BLaER1 (cell line): Measurements from ENCODE around the gene BIRC6.
"Not testable (repeated sequence)": the region's sequence is repeated elsewhere in the genome, so short reads cannot be mapped to it uniquely, and the experiment has no call there.

ENCODE experiments used
- H3K27ac ChIP-seq: shearing (Covaris generic); formaldehyde crosslinking; 2 replicates; pipeline ENCODE4 v1.8.1; 2022
- H3K27me3 ChIP-seq: shearing (Covaris generic); formaldehyde crosslinking; 2 replicates; pipeline ENCODE4 v1.8.1; 2022
- H3K36me3 ChIP-seq: shearing (Covaris generic); formaldehyde crosslinking; 2 replicates; pipeline ENCODE4 v1.8.1; 2022
- H3K4me1 ChIP-seq: shearing (Covaris generic); formaldehyde crosslinking; 2 replicates; pipeline ENCODE4 v1.8.1; 2022
- H3K4me2 ChIP-seq: shearing (Covaris generic); formaldehyde crosslinking; 2 replicates; pipeline ENCODE4 v1.8.1; 2022
- H3K4me3 ChIP-seq: shearing (Covaris generic); formaldehyde crosslinking; 2 replicates; pipeline ENCODE4 v1.8.1; 2022
- H3K9ac ChIP-seq: shearing (Covaris generic); formaldehyde crosslinking; 2 replicates; pipeline ENCODE4 v1.8.1; 2022
- H3K9me3 ChIP-seq: shearing (Covaris generic); formaldehyde crosslinking; 2 replicates; pipeline ENCODE4 v1.8.1; 2022
- H4K20me1 ChIP-seq: shearing (Covaris generic); formaldehyde crosslinking; 2 replicates; pipeline ENCODE4 v1.8.1; 2022
- Cebpa-rat ChIP-seq: shearing (Covaris generic); IDR thresholded peaks from 2 replicates; pipeline ENCODE4 v1.8.1; 2022

Gene BIRC6

GRCh38 chr2:32430804-32431203 is 74.0 kb downstream of the BIRC6 start:
- Histone ChIP-seq H3K9me3 (no peaks in the 10 kb centered on the region), H3K36me3 (peaks cover 53% of the 10 kb centered on the region), H3K4me1 (peaks cover 6% of the 10 kb centered on the region), H3K4me3 (no peak overlapping the region), H4K20me1 (peaks cover 78% of the 10 kb centered on the region), H3K4me2 (no peak overlapping the region), H3K27me3 (no peaks in the 10 kb centered on the region), H3K9ac (no peak overlapping the region), H3K27ac (no peak overlapping the region)
- no peak for TF ChIP-seq Cebpa-rat

- TF ChIP-seq Cebpa-rat, result no peak
- H3K4me2 ChIP-seq, result no peak overlapping the region
- H3K36me3 ChIP-seq, result peaks cover 93% of the 10 kb centered on the region
- no peak overlapping the region for H3K27ac ChIP-seq
- H3K4me1 ChIP-seq, result no peaks in the 10 kb centered on the region
- no peak overlapping the region for H3K9ac ChIP-seq
- H3K9me3 ChIP-seq, result no peaks in the 10 kb centered on the region
- H4K20me1 ChIP-seq, result peaks cover 39% of the 10 kb centered on the region
- no peak overlapping the region for H3K4me3 ChIP-seq
- no peaks in the 10 kb centered on the region for H3K27me3 ChIP-seq
These were observed 79.3 kb downstream of the BIRC6 start for GRCh38 chr2:32436150-32436549.

DNA sequence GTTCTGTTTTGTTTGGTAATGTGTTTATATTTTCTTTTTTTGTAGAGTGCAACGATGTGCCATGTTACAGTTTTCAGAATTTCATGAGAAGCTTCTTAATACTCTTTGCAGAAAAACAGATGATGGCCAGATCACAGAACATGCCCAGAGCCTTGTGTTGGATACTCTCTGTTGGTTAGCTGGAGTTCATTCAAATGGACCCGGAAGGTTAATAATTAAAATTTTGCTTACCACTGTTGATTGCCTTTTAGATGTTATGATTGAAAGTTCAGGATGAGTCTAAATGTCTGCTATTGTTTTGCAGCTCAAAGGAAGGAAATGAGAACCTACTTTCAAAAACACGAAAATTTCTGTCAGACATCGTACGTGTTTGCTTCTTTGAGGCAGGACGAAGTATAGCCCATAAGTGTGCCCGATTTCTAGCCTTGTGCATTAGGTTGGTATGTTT is 85.2 kb downstream of the BIRC6 start:
- Histone ChIP-seq H3K36me3 (peaks cover 96% of the 10 kb centered on the region), H4K20me1 (no peaks in the 10 kb centered on the region), H3K9me3 (no peaks in the 10 kb centered on the region), H3K4me3 (no peak overlapping the region), H3K4me1 (no peaks in the 10 kb centered on the region), H3K27ac (no peak overlapping the region), H3K27me3 (no peaks in the 10 kb centered on the region), H3K9ac (no peak overlapping the region), H3K4me2 (no peak overlapping the region)
- no peak for TF ChIP-seq Cebpa-rat

DNA sequence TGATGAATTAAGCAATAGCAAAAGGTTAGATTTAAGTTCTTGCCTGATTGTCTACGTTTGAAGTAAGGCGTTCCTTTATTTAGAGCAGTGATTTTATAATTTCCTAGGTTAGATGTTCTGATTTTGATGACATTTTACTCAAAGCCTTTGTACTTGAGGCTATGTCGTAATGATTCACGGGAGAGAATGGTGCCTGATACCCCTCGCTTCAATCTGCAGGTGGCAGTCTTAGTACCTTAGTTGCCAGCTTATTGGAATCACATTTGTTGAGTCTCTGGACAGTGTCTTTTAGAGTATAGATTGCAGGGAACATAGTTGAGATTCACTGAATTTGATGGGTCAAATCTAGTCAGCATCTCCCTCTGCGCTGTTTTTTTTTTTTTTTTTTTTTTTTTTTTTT is 89.5 kb downstream of the BIRC6 start:
- Histone ChIP-seq H3K9me3 (no peaks in the 10 kb centered on the region), H3K4me2 (no peak overlapping the region), H3K4me1 (no peaks in the 10 kb centered on the region), H3K27ac (no peak overlapping the region), H3K36me3 (peaks cover 70% of the 10 kb centered on the region), H3K27me3 (no peaks in the 10 kb centered on the region), H4K20me1 (no peaks in the 10 kb centered on the region), H3K9ac (no peak overlapping the region), H3K4me3 (no peak overlapping the region)
- no peak for TF ChIP-seq Cebpa-rat

GRCh38 chr2:32450851-32451250 is 94.0 kb downstream of the BIRC6 start:
- Histone ChIP-seq H3K27ac (no peak overlapping the region), H3K27me3 (no peaks in the 10 kb centered on the region), H3K9ac (no peak overlapping the region), H4K20me1 (peaks cover 7% of the 10 kb centered on the region; the same call in 1 of the 2 replicates), H3K9me3 (no peaks in the 10 kb centered on the region), H3K4me2 (no peak overlapping the region), H3K36me3 (peaks cover 53% of the 10 kb centered on the region), H3K4me1 (no peaks in the 10 kb centered on the region), H3K4me3 (no peak overlapping the region)
- TF ChIP-seq Cebpa-rat, result no peak

DNA sequence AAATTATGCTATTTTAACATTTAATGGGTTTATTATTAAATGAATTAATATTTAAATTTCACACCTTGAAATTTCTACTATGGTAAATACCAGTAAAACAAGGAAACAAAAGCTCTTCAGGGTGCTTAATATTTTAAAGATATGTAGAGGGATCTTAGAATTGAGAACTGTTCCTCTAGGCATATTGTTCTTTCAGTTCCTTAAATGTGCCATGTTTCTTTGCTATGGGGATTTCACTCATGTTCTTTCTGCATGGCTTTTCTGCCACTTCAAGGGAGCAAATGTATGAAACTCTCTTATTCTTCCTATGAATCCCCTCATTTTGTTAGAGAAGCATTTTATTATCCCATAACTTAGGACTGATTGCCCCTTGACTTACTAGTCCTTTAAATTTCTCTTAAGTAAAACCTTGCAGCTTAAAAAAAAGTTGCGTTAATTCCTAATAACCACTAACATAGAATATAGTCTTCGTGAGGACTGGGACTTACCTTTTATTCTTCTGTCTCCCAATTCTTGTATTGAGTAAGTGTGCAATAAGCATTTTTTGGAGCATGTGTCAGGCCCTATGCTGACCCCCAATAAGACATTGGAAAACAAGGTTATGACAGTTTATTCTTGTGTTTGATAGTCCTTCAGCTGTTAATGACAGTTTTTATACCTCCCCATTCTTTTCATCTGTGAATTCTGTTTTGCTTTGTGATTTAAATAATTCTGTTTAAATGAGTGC is 95.7 kb downstream of the BIRC6 start:
- Histone ChIP-seq H3K36me3 (peaks cover 54% of the 10 kb centered on the region), H3K9ac (no peak overlapping the region), H3K27ac (no peak overlapping the region), H3K27me3 (no peaks in the 10 kb centered on the region), H3K4me1 (no peaks in the 10 kb centered on the region), H3K9me3 (no peaks in the 10 kb centered on the region), H3K4me2 (no peak overlapping the region), H4K20me1 (peaks cover 14% of the 10 kb centered on the region; the same call in 1 of the 2 replicates), H3K4me3 (no peak overlapping the region)
- TF ChIP-seq Cebpa-rat, result no peak

- no peak overlapping the region for H3K4me3 ChIP-seq
- H3K9me3 ChIP-seq, result no peaks in the 10 kb centered on the region
- no peak overlapping the region for H3K9ac ChIP-seq
- no peaks in the 10 kb centered on the region for H3K27me3 ChIP-seq
- no peak overlapping the region for H3K27ac ChIP-seq
- TF ChIP-seq Cebpa-rat, result no peak
- peaks cover 14% of the 10 kb centered on the region; the same call in 1 of the 2 replicates for H4K20me1 ChIP-seq
- no peaks in the 10 kb centered on the region for H3K4me1 ChIP-seq
- H3K4me2 ChIP-seq, result no peak overlapping the region
- peaks cover 59% of the 10 kb centered on the region for H3K36me3 ChIP-seq
These were observed 96.6 kb downstream of the BIRC6 start for GRCh38 chr2:32453242-32454062.

DNA sequence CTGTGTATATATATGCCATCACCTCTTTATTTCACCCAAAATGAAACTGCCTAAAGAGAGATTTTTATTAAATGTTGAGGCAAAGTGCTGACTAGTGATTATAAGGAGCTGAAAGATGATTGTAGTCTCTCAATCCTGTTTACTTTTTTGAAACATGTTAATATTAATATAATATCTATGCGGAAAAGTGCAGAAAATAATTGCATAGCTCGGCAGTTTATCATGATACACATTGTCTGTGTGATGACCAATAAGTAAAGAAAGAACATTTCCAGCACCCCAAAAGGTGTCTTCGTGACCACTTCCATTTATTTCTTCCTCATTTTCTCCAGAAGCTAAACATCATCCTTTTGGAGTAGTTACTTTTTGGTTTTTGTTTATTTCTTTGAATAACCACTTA is 99.0 kb downstream of the BIRC6 start:
- Histone ChIP-seq H3K4me3 (no peak overlapping the region), H3K9me3 (no peaks in the 10 kb centered on the region), H3K9ac (no peak overlapping the region), H4K20me1 (peaks cover 14% of the 10 kb centered on the region; the same call in 1 of the 2 replicates), H3K27me3 (no peaks in the 10 kb centered on the region), H3K27ac (no peak overlapping the region), H3K4me2 (no peak overlapping the region), H3K36me3 (peaks cover 54% of the 10 kb centered on the region), H3K4me1 (no peaks in the 10 kb centered on the region)
- TF ChIP-seq Cebpa-rat, result no peak

DNA sequence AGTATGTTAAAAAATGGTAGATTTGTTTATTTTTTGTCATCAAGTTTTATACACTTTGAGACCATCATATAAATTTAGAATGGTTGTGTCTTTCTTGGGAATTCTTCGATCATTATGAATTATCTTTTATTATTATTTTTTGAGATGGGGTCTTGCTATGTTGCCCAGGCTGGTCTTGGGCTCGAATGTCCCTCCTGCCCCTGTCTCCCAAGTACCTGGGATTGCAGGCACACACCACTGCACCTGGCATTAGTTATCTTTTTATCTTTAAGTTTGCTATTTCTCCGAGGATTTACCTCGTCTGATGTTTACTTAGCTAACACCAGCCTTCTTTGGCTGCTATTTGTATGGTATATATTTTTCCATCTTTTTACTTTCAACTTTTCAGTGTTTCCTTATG is 100.0 kb downstream of the BIRC6 start:
- Histone ChIP-seq H3K27me3 (no peaks in the 10 kb centered on the region), H3K4me2 (no peak overlapping the region), H3K9ac (no peak overlapping the region), H3K4me3 (no peak overlapping the region), H3K9me3 (no peaks in the 10 kb centered on the region), H3K36me3 (peaks cover 46% of the 10 kb centered on the region), H3K4me1 (no peaks in the 10 kb centered on the region), H3K27ac (no peak overlapping the region), H4K20me1 (peaks cover 14% of the 10 kb centered on the region; the same call in 1 of the 2 replicates)
- no peak for TF ChIP-seq Cebpa-rat

DNA sequence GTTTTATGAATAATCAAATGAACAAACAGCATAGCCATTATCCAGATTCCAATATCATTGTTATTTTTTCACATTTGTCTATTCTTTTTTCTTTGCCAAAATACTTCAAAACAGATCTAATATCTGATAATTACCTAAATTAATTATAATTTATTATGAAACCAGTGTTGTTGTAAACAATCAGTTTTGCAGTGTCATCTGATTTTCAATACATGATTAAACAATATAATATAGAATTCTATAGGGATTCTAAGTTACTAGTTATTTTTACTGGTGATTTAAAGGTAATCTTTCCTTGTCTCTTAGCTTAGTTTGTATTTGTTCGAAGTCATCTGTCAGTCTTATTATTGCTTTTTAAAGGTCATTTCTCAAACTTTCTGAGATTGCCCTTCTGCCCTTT is 101.0 kb downstream of the BIRC6 start:
- TF ChIP-seq Cebpa-rat, result no peak
- H3K36me3 ChIP-seq, result peaks cover 48% of the 10 kb centered on the region

GRCh38 chr2:32460861-32461260 is 104.0 kb downstream of the BIRC6 start:
- not testable (repeated sequence) for H3K4me1 ChIP-seq, H4K20me1 ChIP-seq, H3K27ac ChIP-seq, H3K9ac ChIP-seq, H3K9me3 ChIP-seq, H3K27me3 ChIP-seq, H3K4me2 ChIP-seq, H3K4me3 ChIP-seq
- H3K36me3 ChIP-seq, result peaks cover 57% of the 10 kb centered on the region

More for the DNA sequence above, 101.0 kb downstream of the BIRC6 start:
- no peaks in the 10 kb centered on the region for H3K9me3 ChIP-seq
- H3K4me3 ChIP-seq, result no peak overlapping the region
- H3K4me1 ChIP-seq, result no peaks in the 10 kb centered on the region
- no peak overlapping the region for H3K4me2 ChIP-seq
- no peaks in the 10 kb centered on the region for H3K27me3 ChIP-seq
- no peak overlapping the region for H3K9ac ChIP-seq
- peaks cover 8% of the 10 kb centered on the region; the same call in 1 of the 2 replicates for H4K20me1 ChIP-seq
- no peak overlapping the region for H3K27ac ChIP-seq
